ENCODE measurements around the gene NFE2L1.
"Not testable (repeated sequence)": the region's sequence is repeated elsewhere in the genome, so short reads cannot be mapped to it uniquely, and the experiment has no call there.

The NFE2L1 gene

GRCh38 chr17:48016112-48016511 lies 32.0 kb upstream of the NFE2L1 start:
- in situ Hi-C loops (cut with HindIII; ENCODE audit: low pct_ligation_motif_present, low sequenced_read_pairs) = no loop called here
- no peak for TF ChIP-seq CTCF (IDR thresholded peaks at IDR 0.05; ENCODE audit: low read depth, low read length, missing control alignments)

GRCh38 chr17:48017817-48018158 lies 30.4 kb upstream of the NFE2L1 start:
- H3K36me3 ChIP-seq (replicated peaks); H3K27me3 ChIP-seq (replicated peaks); DNase-seq; H3K4me3 ChIP-seq (ENCODE audit: low read depth, low read length); H3K27ac ChIP-seq; in situ Hi-C loops (cut with HindIII; ENCODE audit: low pct_ligation_motif_present, low sequenced_read_pairs): not testable (repeated sequence)

More at GRCh38 chr17:48016112-48016511, 32.0 kb upstream of the NFE2L1 start:
- Histone ChIP-seq H3K27me3 (replicated peaks) (peaks cover 2% of the 10 kb centered on the region), H3K36me3 (replicated peaks) (no peaks in the 10 kb centered on the region), H3K27ac (no peak overlapping the region), H3K4me3 (ENCODE audit: low read depth, low read length) (no peak overlapping the region)
- peak; percentile 38 for DNase-seq

- DNase-seq = no peak
- H3K27ac ChIP-seq = no peak overlapping the region
Measured at GRCh38 chr17:48021934-48022333, 26.2 kb upstream of the NFE2L1 start.

GRCh38 chr17:48022901-48023300 lies 25.3 kb upstream of the NFE2L1 start:
- Histone ChIP-seq H3K27ac (no peak overlapping the region), H3K4me3 (ENCODE audit: low read depth, low read length) (no peak overlapping the region), H3K36me3 (replicated peaks) (no peaks in the 10 kb centered on the region), H3K27me3 (replicated peaks) (peaks cover 2% of the 10 kb centered on the region)
- DNase-seq = no peak
- in situ Hi-C loops (cut with HindIII; ENCODE audit: low pct_ligation_motif_present, low sequenced_read_pairs) = no loop called here
- TF ChIP-seq CTCF (IDR thresholded peaks at IDR 0.05; ENCODE audit: low read depth, low read length, missing control alignments) = no peak

More at GRCh38 chr17:48021934-48022333, 26.2 kb upstream of the NFE2L1 start:
- H3K27me3 ChIP-seq (replicated peaks) = peaks cover 2% of the 10 kb centered on the region
- H3K36me3 ChIP-seq (replicated peaks) = no peaks in the 10 kb centered on the region
- in situ Hi-C loops (cut with HindIII; ENCODE audit: low pct_ligation_motif_present, low sequenced_read_pairs) = no loop called here
- H3K4me3 ChIP-seq (ENCODE audit: low read depth, low read length) = no peak overlapping the region
- TF ChIP-seq CTCF (IDR thresholded peaks at IDR 0.05; ENCODE audit: low read depth, low read length, missing control alignments) = no peak

GRCh38 chr17:48023400-48024148 lies 24.6 kb upstream of the NFE2L1 start:
- H3K36me3 ChIP-seq (replicated peaks) = no peaks in the 10 kb centered on the region
- peak overlapping the region; percentile 54 for H3K4me3 ChIP-seq (ENCODE audit: low read depth, low read length)
- peak; percentile 29 for TF ChIP-seq CTCF (IDR thresholded peaks at IDR 0.05; ENCODE audit: low read depth, low read length, missing control alignments)
- no peak overlapping the region for H3K27ac ChIP-seq
- in situ Hi-C loops (cut with HindIII; ENCODE audit: low pct_ligation_motif_present, low sequenced_read_pairs) = no loop called here
- DNase-seq = no peak
- peaks cover 2% of the 10 kb centered on the region for H3K27me3 ChIP-seq (replicated peaks)

GRCh38 chr17:48024149-48025039 lies 23.8 kb upstream of the NFE2L1 start:
- no peak for DNase-seq
- in situ Hi-C loops (cut with HindIII; ENCODE audit: low pct_ligation_motif_present, low sequenced_read_pairs) = no loop called here
- Histone ChIP-seq H3K27ac (no peak overlapping the region), H3K36me3 (replicated peaks) (no peaks in the 10 kb centered on the region), H3K27me3 (replicated peaks) (no peaks in the 10 kb centered on the region), H3K4me3 (ENCODE audit: low read depth, low read length) (peak overlapping the region; percentile 54)
- TF ChIP-seq CTCF (IDR thresholded peaks at IDR 0.05; ENCODE audit: low read depth, low read length, missing control alignments) = no peak
